GM12878 (cell line): ENCODE measurements around the gene NFIL3.

Experiments used
- CHD2 ChIP-seq: IDR thresholded peaks from 2 replicates; pipeline ENCODE4 v1.6.1; 2011; ENCODE audit warnings: low read depth, low read length, improper control_type of control experiment, borderline replicate concordance
- CTCF ChIP-seq, 3 experiments: IDR thresholded peaks in 2 of 3; conservative IDR thresholded peaks in 1 of 3; 2 replicates each; pipeline ENCODE4 v1.5.1; 2011; ENCODE audit warnings: low read depth in 3 of 3, low read length in 3 of 3, mild to moderate bottlenecking in 3 of 3, control low read depth in 2 of 3, moderate library complexity in 2 of 3, inconsistent platforms in 1 of 3, mixed read lengths in 1 of 3; ENCODE audit not compliant: control insufficient read depth in 2 of 3, insufficient read depth in 1 of 3; ENCODE audit errors: extremely low read depth in 1 of 3
- EP300 ChIP-seq, 2 experiments: fragments of 150-350 bp in 1 of 2; IDR thresholded peaks; 2 replicates each; pipeline ENCODE4 v1.6.1; 2011 to 2012; ENCODE audit warnings: low read depth in 2 of 2, low read length in 2 of 2, borderline replicate concordance in 1 of 2, improper control_type of control experiment in 1 of 2, inconsistent platforms in 1 of 2; ENCODE audit not compliant: control insufficient read depth in 1 of 2
- IKZF1 ChIP-seq: fragments of 450-650 bp; conservative IDR thresholded peaks from 2 replicates; pipeline ENCODE4 v1.6.1; 2017; ENCODE audit warnings: antibody characterized with exemption, mild to moderate bottlenecking
- RAD51 ChIP-seq: fragments of 450-650 bp; IDR thresholded peaks from 2 replicates; pipeline ENCODE4 v1.6.1; 2016; ENCODE audit warnings: moderate library complexity, mild to moderate bottlenecking, inconsistent platforms
- SP1 ChIP-seq: IDR thresholded peaks from one replicate; pipeline ENCODE4 v1.6.1; 2011; ENCODE audit warnings: low read depth, low read length
- ZNF622 ChIP-seq: fragments of 450-650 bp; IDR thresholded peaks from 2 replicates; pipeline ENCODE4 v1.6.1; 2017; ENCODE audit warnings: mild to moderate bottlenecking, inconsistent platforms

- TF ChIP-seq IKZF1 (peak; percentile 37; the same call in 1 of the 2 replicates), ZNF622 (no peak), CHD2 (no peak), CTCF (IDR thresholded peaks at IDR 0.05 in 2 of 3, conservative IDR thresholded peaks at IDR 0.05 in 1 of 3; ENCODE audit: control insufficient read depth in 2 of 3, extremely low read depth in 1 of 3, insufficient read depth in 1 of 3, low read depth in 3 of 3, low read length in 3 of 3) (no peak), EP300 (IDR thresholded peaks at IDR 0.05; ENCODE audit: borderline replicate concordance in 1 of 2, control insufficient read depth in 1 of 2, low read depth in 2 of 2, low read length in 2 of 2) (no peak), SP1 (no peak), RAD51 (no peak)
Measured at GRCh38 chr9:91395553-91396471, 27.8 kb downstream of the NFIL3 start.
